ENCODE results near the gene RORC. TPM values are rescaled to one million over a fixed set of nuclear protein-coding genes. Genes with fewer than 3 reads are reported as not detected.

The RORC gene
- total and polyA plus RNA-seq, 9 donors, result 2.5 to 8.8 (median 7.8) TPM

- Histone ChIP-seq H3K9me3 (replicated peaks; ENCODE audit: control insufficient read depth, low read depth, low read length) (no peaks in the 10 kb centered on the region), H3K27me3 (ENCODE audit: control insufficient read depth, insufficient read depth, low read length) (no peaks in the 10 kb centered on the region), H3K4me3 (ENCODE audit: low read length) (no peak overlapping the region), H3K27ac (ENCODE audit: low read length) (no peak overlapping the region), H3K36me3 (ENCODE audit: control insufficient read depth, insufficient read depth, low read length) (peaks cover 2% of the 10 kb centered on the region), H3K4me1 (ENCODE audit: control insufficient read depth, insufficient read depth, low read length) (peaks cover 26% of the 10 kb centered on the region)
- DNase-seq, result no peak
- WGBS (ENCODE audit: insufficient coverage), result 89% methylated on average over 13 of the region's 26 CpGs
Measured at GRCh38 chr1:151816548-151817352, 14.9 kb downstream of the RORC start.

GRCh38 chr1:151815716-151816327, 15.8 kb downstream of the RORC start:
- WGBS (ENCODE audit: insufficient coverage), result 60% methylated on average over 1 of the region's 12 CpGs

GRCh38 chr1:151814971-151815545, 16.5 kb downstream of the RORC start:
- Histone ChIP-seq H3K27me3 (ENCODE audit: control insufficient read depth, insufficient read depth, low read length) (no peaks in the 10 kb centered on the region), H3K36me3 (ENCODE audit: control insufficient read depth, insufficient read depth, low read length) (peaks cover 2% of the 10 kb centered on the region), H3K4me3 (ENCODE audit: low read length) (no peak overlapping the region), H3K27ac (ENCODE audit: low read length) (no peak overlapping the region), H3K9me3 (replicated peaks; ENCODE audit: control insufficient read depth, low read depth, low read length) (no peaks in the 10 kb centered on the region), H3K4me1 (ENCODE audit: control insufficient read depth, insufficient read depth, low read length) (peaks cover 30% of the 10 kb centered on the region)
- 67% methylated on average over 8 of the region's 8 CpGs for WGBS (ENCODE audit: insufficient coverage)
- DNase-seq, result no peak

More at GRCh38 chr1:151815716-151816327, 15.8 kb downstream of the RORC start:
- Histone ChIP-seq H3K27me3 (ENCODE audit: control insufficient read depth, insufficient read depth, low read length) (no peaks in the 10 kb centered on the region), H3K4me3 (ENCODE audit: low read length) (no peak overlapping the region), H3K27ac (ENCODE audit: low read length) (no peak overlapping the region), H3K4me1 (ENCODE audit: control insufficient read depth, insufficient read depth, low read length) (peaks cover 30% of the 10 kb centered on the region), H3K36me3 (ENCODE audit: control insufficient read depth, insufficient read depth, low read length) (peaks cover 2% of the 10 kb centered on the region), H3K9me3 (replicated peaks; ENCODE audit: control insufficient read depth, low read depth, low read length) (no peaks in the 10 kb centered on the region)
- DNase-seq, result no peak

- no peak for DNase-seq
- 69% methylated on average over 15 of the region's 15 CpGs for WGBS (ENCODE audit: insufficient coverage)
- Histone ChIP-seq H3K4me1 (ENCODE audit: control insufficient read depth, insufficient read depth, low read length) (peaks cover 30% of the 10 kb centered on the region), H3K4me3 (ENCODE audit: low read length) (no peak overlapping the region), H3K36me3 (ENCODE audit: control insufficient read depth, insufficient read depth, low read length) (peaks cover 2% of the 10 kb centered on the region), H3K27me3 (ENCODE audit: control insufficient read depth, insufficient read depth, low read length) (no peaks in the 10 kb centered on the region), H3K27ac (ENCODE audit: low read length) (no peak overlapping the region), H3K9me3 (replicated peaks; ENCODE audit: control insufficient read depth, low read depth, low read length) (no peaks in the 10 kb centered on the region)
Measured at GRCh38 chr1:151814426-151814825, 17.2 kb downstream of the RORC start.

GRCh38 chr1:151813271-151813977, 18.2 kb downstream of the RORC start:
- no peak overlapping the region for H3K4me3 ChIP-seq (ENCODE audit: low read length)
- peaks cover 30% of the 10 kb centered on the region for H3K4me1 ChIP-seq (ENCODE audit: control insufficient read depth, insufficient read depth, low read length)
- DNase-seq, result no peak
- H3K36me3 ChIP-seq (ENCODE audit: control insufficient read depth, insufficient read depth, low read length), result peaks cover 2% of the 10 kb centered on the region
- H3K9me3 ChIP-seq (replicated peaks; ENCODE audit: control insufficient read depth, low read depth, low read length), result no peaks in the 10 kb centered on the region
- WGBS (ENCODE audit: insufficient coverage), result 89% methylated on average over 7 of the region's 12 CpGs
- no peak overlapping the region for H3K27ac ChIP-seq (ENCODE audit: low read length)
- H3K27me3 ChIP-seq (ENCODE audit: control insufficient read depth, insufficient read depth, low read length), result no peaks in the 10 kb centered on the region

GRCh38 chr1:151811181-151811580, 20.4 kb downstream of the RORC start:
- Histone ChIP-seq H3K27me3 (ENCODE audit: control insufficient read depth, insufficient read depth, low read length) (peaks cover 2% of the 10 kb centered on the region), H3K4me1 (ENCODE audit: control insufficient read depth, insufficient read depth, low read length) (peaks cover 18% of the 10 kb centered on the region), H3K27ac (ENCODE audit: low read length) (no peak overlapping the region), H3K4me3 (ENCODE audit: low read length) (no peak overlapping the region), H3K36me3 (ENCODE audit: control insufficient read depth, insufficient read depth, low read length) (no peaks in the 10 kb centered on the region), H3K9me3 (replicated peaks; ENCODE audit: control insufficient read depth, low read depth, low read length) (no peaks in the 10 kb centered on the region)
- peak; percentile 49 for DNase-seq
- no CpG with 5 or more reads among the region's 9 CpGs for WGBS (ENCODE audit: insufficient coverage)

- H3K27me3 ChIP-seq (ENCODE audit: control insufficient read depth, insufficient read depth, low read length), result peaks cover 5% of the 10 kb centered on the region
- DNase-seq, result no peak
- no peak overlapping the region for H3K27ac ChIP-seq (ENCODE audit: low read length)
- H3K4me1 ChIP-seq (ENCODE audit: control insufficient read depth, insufficient read depth, low read length), result peaks cover 13% of the 10 kb centered on the region
- WGBS (ENCODE audit: insufficient coverage), result no CpG with 5 or more reads among the region's 1 CpG
- no peaks in the 10 kb centered on the region for H3K9me3 ChIP-seq (replicated peaks; ENCODE audit: control insufficient read depth, low read depth, low read length)
- no peaks in the 10 kb centered on the region for H3K36me3 ChIP-seq (ENCODE audit: control insufficient read depth, insufficient read depth, low read length)
- no peak overlapping the region for H3K4me3 ChIP-seq (ENCODE audit: low read length)
Measured at GRCh38 chr1:151809985-151810556, 21.5 kb downstream of the RORC start.

GRCh38 chr1:151809290-151809984, 22.2 kb downstream of the RORC start:
- Histone ChIP-seq H3K9me3 (replicated peaks; ENCODE audit: control insufficient read depth, low read depth, low read length) (no peaks in the 10 kb centered on the region), H3K4me1 (ENCODE audit: control insufficient read depth, insufficient read depth, low read length) (peaks cover 10% of the 10 kb centered on the region), H3K27me3 (ENCODE audit: control insufficient read depth, insufficient read depth, low read length) (peaks cover 7% of the 10 kb centered on the region), H3K36me3 (ENCODE audit: control insufficient read depth, insufficient read depth, low read length) (no peaks in the 10 kb centered on the region), H3K4me3 (ENCODE audit: low read length) (no peak overlapping the region), H3K27ac (ENCODE audit: low read length) (no peak overlapping the region)
- WGBS (ENCODE audit: insufficient coverage), result 49% methylated on average over 2 of the region's 8 CpGs
- no peak for DNase-seq

- peaks cover 10% of the 10 kb centered on the region for H3K27me3 ChIP-seq (ENCODE audit: control insufficient read depth, insufficient read depth, low read length)
- H3K27ac ChIP-seq (ENCODE audit: low read length), result no peak overlapping the region
- no peak for DNase-seq
- H3K36me3 ChIP-seq (ENCODE audit: control insufficient read depth, insufficient read depth, low read length), result no peaks in the 10 kb centered on the region
- H3K4me3 ChIP-seq (ENCODE audit: low read length), result no peak overlapping the region
- WGBS (ENCODE audit: insufficient coverage), result no CpG with 5 or more reads among the region's 1 CpG
- no peaks in the 10 kb centered on the region for H3K9me3 ChIP-seq (replicated peaks; ENCODE audit: control insufficient read depth, low read depth, low read length)
- peaks cover 10% of the 10 kb centered on the region for H3K4me1 ChIP-seq (ENCODE audit: control insufficient read depth, insufficient read depth, low read length)
Measured at GRCh38 chr1:151807766-151808165, 23.8 kb downstream of the RORC start.

All from muscle of leg (tissue), 11 donors.